HepG2 (cell line): ENCODE measurements around the gene NPAS2. TPM values are rescaled to one million over a fixed set of nuclear protein-coding genes. Genes with fewer than 3 reads are reported as not detected.
A peak's percentile ranks its signal among the peaks of the same experiment; 100 is the strongest.

Experiments
- BRD4 ChIP-seq: sonication (generic); formaldehyde crosslinking; IDR thresholded peaks from 2 replicates; pipeline ENCODE4 v1.4.0; 2020; ENCODE audit warnings: missing genetic modification reagents
- CCDC6 ChIP-seq: sonication (generic); formaldehyde crosslinking; IDR thresholded peaks from 2 replicates; pipeline ENCODE4 v1.8.1; 2022; ENCODE audit warnings: mild to moderate bottlenecking, missing genetic modification reagents, moderate library complexity
- EP300 ChIP-seq, 3 experiments: sonication (generic) in 1 of 3; formaldehyde crosslinking in 1 of 3; IDR thresholded peaks; 2 replicates each; pipeline versions ENCODE4 v1.5.1 to v1.6.1; 2011 to 2020; ENCODE audit warnings: low read depth in 2 of 3, low read length in 2 of 3, borderline replicate concordance in 1 of 3, improper control_type of control experiment in 1 of 3, mild to moderate bottlenecking in 1 of 3, missing genetic modification reagents in 1 of 3, moderate library complexity in 1 of 3
- FOXA3 ChIP-seq: IDR thresholded peaks from 2 replicates; pipeline ENCODE4 v1.6.1; 2016; ENCODE audit warnings: missing genetic modification reagents, missing compliant biosample characterization
- HOXD1 ChIP-seq: sonication (generic); formaldehyde crosslinking; IDR thresholded peaks from 2 replicates; pipeline ENCODE4 v1.5.0; 2020; ENCODE audit warnings: missing genetic modification reagents
- KDM3A ChIP-seq: IDR thresholded peaks from 2 replicates; pipeline ENCODE4 v1.6.1; 2018; ENCODE audit warnings: low read depth, missing compliant biosample characterization
- PITX1 ChIP-seq: sonication (generic); formaldehyde crosslinking; IDR thresholded peaks from 2 replicates; pipeline ENCODE4 v1.5.1; 2020; ENCODE audit warnings: mild to moderate bottlenecking, missing genetic modification reagents
- TCF12 ChIP-seq, 2 experiments: fragments of 450-650 bp in 1 of 2; sonication (generic) in 1 of 2; formaldehyde crosslinking in 1 of 2; IDR thresholded peaks; 2 replicates each; pipeline versions ENCODE4 v1.6.1 to v1.8.0; 2017 to 2022; ENCODE audit warnings: antibody characterized with exemption in 1 of 2, mild to moderate bottlenecking in 1 of 2, missing genetic modification reagents in 1 of 2, moderate library complexity in 1 of 2
- WIZ ChIP-seq: sonication (generic); formaldehyde crosslinking; IDR thresholded peaks from 2 replicates; pipeline ENCODE4 v1.5.1; 2020; ENCODE audit warnings: mild to moderate bottlenecking, missing genetic modification reagents
- ZNF501 ChIP-seq: sonication (generic); formaldehyde crosslinking; IDR thresholded peaks from 2 replicates; pipeline ENCODE4 v1.5.1; 2020; ENCODE audit warnings: mild to moderate bottlenecking, moderate library complexity, missing genetic modification reagents
- ZNF772 ChIP-seq: sonication (generic); formaldehyde crosslinking; IDR thresholded peaks from 2 replicates; pipeline ENCODE4 v1.5.0; 2020; ENCODE audit warnings: mild to moderate bottlenecking, missing genetic modification reagents
- ZNF780A ChIP-seq: sonication (generic); formaldehyde crosslinking; IDR thresholded peaks from 2 replicates; pipeline ENCODE4 v1.8.0; 2022; ENCODE audit warnings: mild to moderate bottlenecking, missing genetic modification reagents, moderate library complexity
- polyA plus RNA-seq, 8 experiments: library from polyadenylated mRNA; depleted of rRNA in 3 of 8; stranded (reverse) in 7 of 8; unstranded in 1 of 8; fragments of >200 nt; fragmentation: Illumina TruSeq in 4 of 8; extraction: Trizol in 4 of 8; gene quantifications; 2 replicates each; pipeline versions ENCODE4 v1.2.1 to v1.2.3, GENCODE V29; 2011 to 2016; ENCODE audit warnings: low read depth in 4 of 8, missing spikeins in 1 of 8, mixed read lengths in 1 of 8; ENCODE audit not compliant: insufficient read depth in 1 of 8
- total RNA-seq, 5 experiments: library from RNA; depleted of rRNA; stranded (reverse); fragments of >200 nt; fragmentation: Illumina TruSeq; extraction: Trizol; gene quantifications; 2 replicates each; pipeline ENCODE4 v1.2.3, GENCODE V29; 2016; ENCODE audit warnings: low read depth in 1 of 5
- TF ChIP-seq, protein P1 (sequence below): sonication (generic); formaldehyde crosslinking; IDR thresholded peaks from 2 replicates; pipeline ENCODE4 v1.5.0; 2020; ENCODE audit warnings: mild to moderate bottlenecking, low read depth, missing genetic modification reagents, borderline replicate concordance
- TF ChIP-seq, protein P2 (sequence below): sonication (generic); formaldehyde crosslinking; IDR thresholded peaks from 2 replicates; pipeline ENCODE4 v1.5.0; 2020; ENCODE audit warnings: missing genetic modification reagents
- TF ChIP-seq, protein P3 (sequence below): fragments of 450-650 bp; IDR thresholded peaks from 2 replicates; pipeline ENCODE4 v1.6.1; 2017
- TF ChIP-seq, protein P4 (sequence below): sonication (generic); formaldehyde crosslinking; IDR thresholded peaks from 2 replicates; pipeline ENCODE4 v1.4.0; 2020; ENCODE audit warnings: missing genetic modification reagents
- TF ChIP-seq, protein P5 (sequence below): sonication (generic); formaldehyde crosslinking; IDR thresholded peaks from 2 replicates; pipeline ENCODE4 v1.8.0; 2022; ENCODE audit warnings: mild to moderate bottlenecking, missing genetic modification reagents, moderate library complexity

The NPAS2 gene
- total and polyA plus RNA-seq, 2 of the 13 experiments (the other 11 are each of a cell fraction or from before 2014, with no cell fraction given) = 14.8 to 37.5 TPM

DNA sequence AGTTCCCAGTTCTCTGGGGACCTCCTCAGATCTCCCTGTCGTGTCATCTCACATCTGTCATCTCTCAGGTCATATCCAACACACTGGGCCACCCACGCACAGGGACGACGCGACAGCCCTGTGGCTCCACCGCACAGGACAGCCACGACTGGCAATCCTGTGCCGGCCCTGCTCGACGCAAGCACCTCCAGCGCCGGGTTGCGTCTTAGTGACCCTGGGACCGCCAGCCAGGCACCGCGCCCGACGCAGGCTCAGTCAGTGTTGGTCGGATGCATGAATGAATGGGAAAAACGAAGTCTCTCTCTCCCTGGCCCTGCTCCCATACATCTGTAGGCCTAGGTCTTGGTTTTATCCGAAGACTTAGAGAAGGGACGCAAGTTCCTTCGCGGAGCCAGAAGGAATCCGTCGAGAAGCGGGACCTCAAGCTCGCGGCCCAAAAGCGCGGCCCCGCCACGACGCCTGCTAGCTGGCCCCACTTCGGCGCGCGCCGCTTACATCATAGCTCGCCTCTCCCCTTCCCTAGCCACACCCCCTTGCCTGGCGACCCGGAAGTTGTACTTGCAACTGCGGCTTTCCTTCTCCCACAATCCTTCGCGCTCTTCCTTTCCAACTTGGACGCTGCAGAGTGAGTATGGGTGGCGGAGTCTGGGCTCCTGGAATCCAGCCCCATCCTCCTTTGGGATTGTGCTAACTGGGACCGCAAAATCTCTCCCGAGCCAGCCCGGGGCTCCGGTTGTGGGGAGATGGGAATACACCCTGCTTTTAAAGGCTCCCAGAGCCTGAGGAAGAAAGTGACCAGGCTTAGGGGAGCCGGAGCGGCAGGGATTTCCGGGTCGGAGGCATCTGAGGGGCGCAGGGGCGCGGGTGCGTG lies 182.0 kb downstream of the NPAS2 start, which contains the start of gene RPL31 (continued):
- TF ChIP-seq, protein P1, sequence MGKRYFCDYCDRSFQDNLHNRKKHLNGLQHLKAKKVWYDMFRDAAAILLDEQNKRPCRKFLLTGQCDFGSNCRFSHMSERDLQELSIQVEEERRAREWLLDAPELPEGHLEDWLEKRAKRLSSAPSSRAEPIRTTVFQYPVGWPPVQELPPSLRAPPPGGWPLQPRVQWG = peak; percentile 82; the same call in 1 of the 2 replicates
- TF ChIP-seq, protein P2, sequence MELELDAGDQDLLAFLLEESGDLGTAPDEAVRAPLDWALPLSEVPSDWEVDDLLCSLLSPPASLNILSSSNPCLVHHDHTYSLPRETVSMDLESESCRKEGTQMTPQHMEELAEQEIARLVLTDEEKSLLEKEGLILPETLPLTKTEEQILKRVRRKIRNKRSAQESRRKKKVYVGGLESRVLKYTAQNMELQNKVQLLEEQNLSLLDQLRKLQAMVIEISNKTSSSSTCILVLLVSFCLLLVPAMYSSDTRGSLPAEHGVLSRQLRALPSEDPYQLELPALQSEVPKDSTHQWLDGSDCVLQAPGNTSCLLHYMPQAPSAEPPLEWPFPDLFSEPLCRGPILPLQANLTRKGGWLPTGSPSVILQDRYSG (CRISPR knock-in tag) = peak; percentile 45
- TF ChIP-seq, protein P3, sequence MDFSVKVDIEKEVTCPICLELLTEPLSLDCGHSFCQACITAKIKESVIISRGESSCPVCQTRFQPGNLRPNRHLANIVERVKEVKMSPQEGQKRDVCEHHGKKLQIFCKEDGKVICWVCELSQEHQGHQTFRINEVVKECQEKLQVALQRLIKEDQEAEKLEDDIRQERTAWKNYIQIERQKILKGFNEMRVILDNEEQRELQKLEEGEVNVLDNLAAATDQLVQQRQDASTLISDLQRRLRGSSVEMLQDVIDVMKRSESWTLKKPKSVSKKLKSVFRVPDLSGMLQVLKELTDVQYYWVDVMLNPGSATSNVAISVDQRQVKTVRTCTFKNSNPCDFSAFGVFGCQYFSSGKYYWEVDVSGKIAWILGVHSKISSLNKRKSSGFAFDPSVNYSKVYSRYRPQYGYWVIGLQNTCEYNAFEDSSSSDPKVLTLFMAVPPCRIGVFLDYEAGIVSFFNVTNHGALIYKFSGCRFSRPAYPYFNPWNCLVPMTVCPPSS = no peak
- TF ChIP-seq ZNF772 (CRISPR knock-in tag) (peak; percentile 98), EP300 (IDR thresholded peaks at IDR 0.05; ENCODE audit: low read depth in 2 of 2, low read length in 2 of 2) (peak; percentile 39 to 42; a peak in 2 of 4 replicates), EP300 (CRISPR knock-in tag; IDR thresholded peaks at IDR 0.05; ENCODE audit: borderline replicate concordance) (peak; percentile 78), KDM3A (CRISPR knock-in tag) (peak; percentile 97), HOXD1 (CRISPR knock-in tag) (peak; percentile 61; the same call in 1 of the 2 replicates), FOXA3 (CRISPR knock-in tag) (peak; percentile 84), CCDC6 (CRISPR knock-in tag) (peak; percentile 97), ZNF780A (peak; percentile 93), BRD4 (CRISPR knock-in tag) (peak; percentile 97), TCF12 (IDR thresholded peaks at IDR 0.05) (no peak), TCF12 (CRISPR knock-in tag; IDR thresholded peaks at IDR 0.05) (peak; percentile 93; the same call in 1 of the 2 replicates), WIZ (CRISPR knock-in tag) (peak; percentile 91), ZNF501 (CRISPR knock-in tag) (peak; percentile 99), PITX1 (CRISPR knock-in tag) (peak; percentile 93)
- TF ChIP-seq, protein P4, sequence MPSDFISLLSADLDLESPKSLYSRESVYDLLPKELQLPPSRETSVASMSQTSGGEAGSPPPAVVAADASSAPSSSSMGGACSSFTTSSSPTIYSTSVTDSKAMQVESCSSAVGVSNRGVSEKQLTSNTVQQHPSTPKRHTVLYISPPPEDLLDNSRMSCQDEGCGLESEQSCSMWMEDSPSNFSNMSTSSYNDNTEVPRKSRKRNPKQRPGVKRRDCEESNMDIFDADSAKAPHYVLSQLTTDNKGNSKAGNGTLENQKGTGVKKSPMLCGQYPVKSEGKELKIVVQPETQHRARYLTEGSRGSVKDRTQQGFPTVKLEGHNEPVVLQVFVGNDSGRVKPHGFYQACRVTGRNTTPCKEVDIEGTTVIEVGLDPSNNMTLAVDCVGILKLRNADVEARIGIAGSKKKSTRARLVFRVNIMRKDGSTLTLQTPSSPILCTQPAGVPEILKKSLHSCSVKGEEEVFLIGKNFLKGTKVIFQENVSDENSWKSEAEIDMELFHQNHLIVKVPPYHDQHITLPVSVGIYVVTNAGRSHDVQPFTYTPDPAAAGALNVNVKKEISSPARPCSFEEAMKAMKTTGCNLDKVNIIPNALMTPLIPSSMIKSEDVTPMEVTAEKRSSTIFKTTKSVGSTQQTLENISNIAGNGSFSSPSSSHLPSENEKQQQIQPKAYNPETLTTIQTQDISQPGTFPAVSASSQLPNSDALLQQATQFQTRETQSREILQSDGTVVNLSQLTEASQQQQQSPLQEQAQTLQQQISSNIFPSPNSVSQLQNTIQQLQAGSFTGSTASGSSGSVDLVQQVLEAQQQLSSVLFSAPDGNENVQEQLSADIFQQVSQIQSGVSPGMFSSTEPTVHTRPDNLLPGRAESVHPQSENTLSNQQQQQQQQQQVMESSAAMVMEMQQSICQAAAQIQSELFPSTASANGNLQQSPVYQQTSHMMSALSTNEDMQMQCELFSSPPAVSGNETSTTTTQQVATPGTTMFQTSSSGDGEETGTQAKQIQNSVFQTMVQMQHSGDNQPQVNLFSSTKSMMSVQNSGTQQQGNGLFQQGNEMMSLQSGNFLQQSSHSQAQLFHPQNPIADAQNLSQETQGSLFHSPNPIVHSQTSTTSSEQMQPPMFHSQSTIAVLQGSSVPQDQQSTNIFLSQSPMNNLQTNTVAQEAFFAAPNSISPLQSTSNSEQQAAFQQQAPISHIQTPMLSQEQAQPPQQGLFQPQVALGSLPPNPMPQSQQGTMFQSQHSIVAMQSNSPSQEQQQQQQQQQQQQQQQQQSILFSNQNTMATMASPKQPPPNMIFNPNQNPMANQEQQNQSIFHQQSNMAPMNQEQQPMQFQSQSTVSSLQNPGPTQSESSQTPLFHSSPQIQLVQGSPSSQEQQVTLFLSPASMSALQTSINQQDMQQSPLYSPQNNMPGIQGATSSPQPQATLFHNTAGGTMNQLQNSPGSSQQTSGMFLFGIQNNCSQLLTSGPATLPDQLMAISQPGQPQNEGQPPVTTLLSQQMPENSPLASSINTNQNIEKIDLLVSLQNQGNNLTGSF (CRISPR knock-in tag) = peak; percentile 96
- TF ChIP-seq, protein P5, sequence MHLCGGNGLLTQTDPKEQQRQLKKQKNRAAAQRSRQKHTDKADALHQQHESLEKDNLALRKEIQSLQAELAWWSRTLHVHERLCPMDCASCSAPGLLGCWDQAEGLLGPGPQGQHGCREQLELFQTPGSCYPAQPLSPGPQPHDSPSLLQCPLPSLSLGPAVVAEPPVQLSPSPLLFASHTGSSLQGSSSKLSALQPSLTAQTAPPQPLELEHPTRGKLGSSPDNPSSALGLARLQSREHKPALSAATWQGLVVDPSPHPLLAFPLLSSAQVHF (CRISPR knock-in tag) = peak; percentile 98
